Measurements from ENCODE around the gene PRSS12. TPM values are rescaled to one million over a fixed set of nuclear protein-coding genes. Genes with fewer than 3 reads are reported as not detected.

PRSS12 gene
- total RNA-seq, 4 donors from 2014 or later, result 0.09 to 0.29 TPM; not detected in 2

- no peak for TF ChIP-seq POLR2A (IDR thresholded peaks at IDR 0.05)
- no peak for TF ChIP-seq CTCF (IDR thresholded peaks at IDR 0.05 in 4 of 5, conservative IDR thresholded peaks at IDR 0.05 in 1 of 5)
- ATAC-seq (no peak), DNase-seq (no peak)
- Histone ChIP-seq H3K4me3 (no peak overlapping the region), H3K9me3 (no peaks in the 10 kb centered on the region), H3K36me3 (no peaks in the 10 kb centered on the region), H3K27ac (no peak overlapping the region), H3K4me1 (no peaks in the 10 kb centered on the region), H3K27me3 (no peaks in the 10 kb centered on the region)
- in situ Hi-C loops (cut with MboI; ENCODE audit: low sequenced_read_pairs in 4 of 4), result no loop called here
- intact Hi-C loops (cut with DNase I; ENCODE audit: low total_unique reads), result no loop called here
Measured at GRCh38 chr4:118329849-118330248, 23.0 kb downstream of the PRSS12 start.

- TF ChIP-seq CTCF (IDR thresholded peaks at IDR 0.05 in 4 of 5, conservative IDR thresholded peaks at IDR 0.05 in 1 of 5) (no peak), POLR2A (IDR thresholded peaks at IDR 0.05) (no peak)
- H3K4me1 ChIP-seq, result no peaks in the 10 kb centered on the region
- H3K36me3 ChIP-seq, result no peaks in the 10 kb centered on the region
- no peak overlapping the region for H3K27ac ChIP-seq
- in situ Hi-C loops (cut with MboI; ENCODE audit: low sequenced_read_pairs in 4 of 4) (no loop called here), intact Hi-C loops (cut with DNase I; ENCODE audit: low total_unique reads) (no loop called here)
- DNase-seq (no peak), ATAC-seq (no peak)
- no peak overlapping the region for H3K4me3 ChIP-seq
- H3K9me3 ChIP-seq, result no peaks in the 10 kb centered on the region
- no peaks in the 10 kb centered on the region for H3K27me3 ChIP-seq
Measured at GRCh38 chr4:118327554-118328241, 25.1 kb downstream of the PRSS12 start.

GRCh38 chr4:118326585-118326984, 26.2 kb downstream of the PRSS12 start:
- no peak overlapping the region for H3K4me3 ChIP-seq
- no peak overlapping the region for H3K27ac ChIP-seq
- TF ChIP-seq CTCF (IDR thresholded peaks at IDR 0.05 in 4 of 5, conservative IDR thresholded peaks at IDR 0.05 in 1 of 5) (no peak), POLR2A (IDR thresholded peaks at IDR 0.05) (no peak)
- in situ Hi-C loops (cut with MboI; ENCODE audit: low sequenced_read_pairs in 4 of 4) (no loop called here), intact Hi-C loops (cut with DNase I; ENCODE audit: low total_unique reads) (no loop called here)
- H3K9me3 ChIP-seq, result no peaks in the 10 kb centered on the region
- ATAC-seq, result no peak
- H3K27me3 ChIP-seq, result no peaks in the 10 kb centered on the region
- no peaks in the 10 kb centered on the region for H3K4me1 ChIP-seq
- no peaks in the 10 kb centered on the region for H3K36me3 ChIP-seq
- no peak for DNase-seq

GRCh38 chr4:118325431-118325830, 27.4 kb downstream of the PRSS12 start:
- H3K4me3 ChIP-seq, result no peak overlapping the region
- intact Hi-C loops (cut with DNase I; ENCODE audit: low total_unique reads), result no loop called here
- DNase-seq (no peak), ATAC-seq (no peak)
- TF ChIP-seq CTCF (IDR thresholded peaks at IDR 0.05 in 4 of 5, conservative IDR thresholded peaks at IDR 0.05 in 1 of 5) (no peak), POLR2A (IDR thresholded peaks at IDR 0.05) (no peak)
- no peaks in the 10 kb centered on the region for H3K9me3 ChIP-seq
- H3K36me3 ChIP-seq, result no peaks in the 10 kb centered on the region
- in situ Hi-C loops (cut with MboI; ENCODE audit: low sequenced_read_pairs in 4 of 4), result no loop called here
- H3K4me1 ChIP-seq, result no peaks in the 10 kb centered on the region
- H3K27ac ChIP-seq, result no peak overlapping the region
- no peaks in the 10 kb centered on the region for H3K27me3 ChIP-seq
